Neural progenitor cell (in vitro differentiated cells): ENCODE results near the gene ERC2. TPM values are rescaled to one million over a fixed set of nuclear protein-coding genes. Genes with fewer than 3 reads are reported as not detected.
A peak's percentile ranks its signal among the peaks of the same experiment; 100 is the strongest.

ENCODE experiments used
- DNase-seq: peaks from one replicate; pipeline ENCODE4 v3.0.0-alpha.2; 2016; ENCODE audit warnings: low spot score
- H2AFZ ChIP-seq: fragments of 200-600 bp; sonication (generic); replicated peaks from 2 replicates; pipeline ENCODE4 v1.6.1; 2016; ENCODE audit warnings: antibody characterized with exemption
- H3F3A ChIP-seq: fragments of 200-600 bp; sonication (generic); 2 replicates; pipeline ENCODE4 v1.6.1; 2016; ENCODE audit warnings: antibody characterized with exemption, low read depth
- H3K27ac ChIP-seq: fragments of 200-600 bp; sonication (generic); 2 replicates; pipeline ENCODE4 v1.5.1; 2016; ENCODE audit warnings: mild to moderate bottlenecking
- H3K27me3 ChIP-seq: fragments of 200-600 bp; sonication (generic); 2 replicates; pipeline ENCODE4 v1.6.1; 2016; ENCODE audit warnings: mild to moderate bottlenecking, moderate library complexity
- H3K36me3 ChIP-seq: fragments of 200-600 bp; sonication (generic); 2 replicates; pipeline ENCODE4 v1.5.1; 2016
- H3K4me1 ChIP-seq: fragments of 200-600 bp; sonication (generic); 2 replicates; pipeline ENCODE4 v1.6.1; 2016; ENCODE audit warnings: mixed run types
- H3K4me2 ChIP-seq: fragments of 200-600 bp; sonication (generic); 2 replicates; pipeline ENCODE4 v1.6.1; 2016
- H3K4me3 ChIP-seq: fragments of 200-600 bp; sonication (generic); 2 replicates; pipeline ENCODE4 v1.5.1; 2016
- H3K79me2 ChIP-seq: fragments of 200-600 bp; sonication (generic); 2 replicates; pipeline ENCODE4 v1.6.1; 2016; ENCODE audit warnings: low read depth
- H3K9ac ChIP-seq: fragments of 200-600 bp; sonication (generic); 2 replicates; pipeline ENCODE4 v1.6.1; 2016
- H3K9me3 ChIP-seq: fragments of 200-600 bp; sonication (generic); 2 replicates; pipeline ENCODE4 v1.5.1; 2016; ENCODE audit warnings: low read depth
- H4K20me1 ChIP-seq: fragments of 200-600 bp; sonication (generic); 2 replicates; pipeline ENCODE4 v1.6.1; 2016; ENCODE audit warnings: low read depth
- H3K27ac Mint-ChIP-seq: 3 replicates; pipeline ENCODE4 v1.8.0; 2021; ENCODE audit warnings: mixed read lengths
- H3K27me3 Mint-ChIP-seq: 2 replicates; pipeline ENCODE4 v1.8.0; 2022; ENCODE audit warnings: low read depth, mild to moderate bottlenecking, inconsistent platforms, moderate library complexity, mixed read lengths; ENCODE audit not compliant: insufficient read depth
- H3K36me3 Mint-ChIP-seq: 3 replicates; pipeline ENCODE4 v1.8.0; 2021; ENCODE audit warnings: mixed read lengths
- H3K4me1 Mint-ChIP-seq: 3 replicates; pipeline ENCODE4 v1.8.0; 2021; ENCODE audit warnings: mixed read lengths
- H3K4me3 Mint-ChIP-seq: 3 replicates; pipeline ENCODE4 v1.8.0; 2021; ENCODE audit warnings: mild to moderate bottlenecking, moderate library complexity, mixed read lengths
- H3K9me3 Mint-ChIP-seq: 3 replicates; pipeline ENCODE4 v1.8.0; 2020; ENCODE audit warnings: mixed read lengths
- EZH2 ChIP-seq: fragments of 200-600 bp; sonication (generic); IDR thresholded peaks from 2 replicates; pipeline ENCODE4 v1.6.1; 2017; ENCODE audit warnings: antibody characterized with exemption, mild to moderate bottlenecking, moderate library complexity
- EZH2phosphoT487 ChIP-seq: fragments of 200-600 bp; sonication (generic); IDR thresholded peaks from 2 replicates; pipeline ENCODE4 v1.6.1; 2017; ENCODE audit warnings: antibody characterized with exemption
- total RNA-seq: library from RNA; depleted of rRNA; stranded (reverse); fragments of >200 nt; gene quantifications from 2 replicates; pipeline ENCODE4 v1.2.3, GENCODE V29; 2015; ENCODE audit warnings: low replicate concordance
- TF ChIP-seq, protein P1 (sequence below): fragments of 200-600 bp; sonication (generic); IDR thresholded peaks from 2 replicates; pipeline ENCODE4 v1.5.1; 2017; ENCODE audit warnings: antibody characterized with exemption, mild to moderate bottlenecking

Gene ERC2
- total RNA-seq, 1 donor from 2014 or later = 24.8 TPM

DNA sequence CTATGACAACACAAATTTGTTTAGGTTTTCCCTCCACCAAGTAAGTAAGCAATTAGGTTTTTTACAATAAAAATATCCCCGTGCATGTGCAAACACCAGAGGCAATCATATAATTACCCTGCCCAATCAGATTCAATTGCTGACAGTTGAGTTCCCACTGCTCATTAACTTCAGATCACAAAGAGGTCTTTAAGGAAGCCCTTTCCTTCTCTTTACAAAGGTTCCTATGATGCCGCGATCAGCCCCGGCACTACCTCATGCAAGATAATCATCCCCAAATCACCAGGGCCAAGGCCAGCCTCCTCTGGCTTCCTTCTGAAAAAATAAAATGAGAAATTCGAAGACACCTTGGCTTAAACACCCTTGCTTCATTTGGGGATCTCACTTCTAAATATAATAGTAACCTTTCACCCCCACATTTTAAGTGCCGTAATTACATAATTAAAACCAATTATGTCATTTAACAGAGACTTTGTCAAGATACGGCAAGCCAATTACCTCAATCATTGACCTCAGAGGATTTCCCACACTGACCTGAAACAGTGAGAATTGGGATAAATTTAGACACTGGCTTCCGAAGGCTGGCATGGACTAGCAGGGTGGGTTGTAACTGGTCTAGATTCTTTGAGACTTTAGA lies 859.8 kb downstream of the ERC2 start:
- H3K4me3 ChIP-seq = no peak overlapping the region
- no peak for DNase-seq
- no peaks in the 10 kb centered on the region for H4K20me1 ChIP-seq
- H3K36me3 ChIP-seq = no peaks in the 10 kb centered on the region
- no peaks in the 10 kb centered on the region for H3K79me2 ChIP-seq
- peaks cover 17% of the 10 kb centered on the region for H3F3A ChIP-seq
- H3K27me3 ChIP-seq = no peaks in the 10 kb centered on the region
- Mint-ChIP-seq H3K9me3 (peaks cover 3% of the 10 kb centered on the region), H3K27me3 (peaks cover 8% of the 10 kb centered on the region), H3K4me3 (no peak overlapping the region), H3K36me3 (peaks cover 5% of the 10 kb centered on the region), H3K4me1 (peaks cover 19% of the 10 kb centered on the region), H3K27ac (no peak overlapping the region)
- peak overlapping the region; percentile 36 for H3K27ac ChIP-seq
- H2AFZ ChIP-seq = no peak overlapping the region
- no peaks in the 10 kb centered on the region for H3K9me3 ChIP-seq
- peak overlapping the region; percentile 26 for H3K4me2 ChIP-seq
- TF ChIP-seq, protein P1, sequence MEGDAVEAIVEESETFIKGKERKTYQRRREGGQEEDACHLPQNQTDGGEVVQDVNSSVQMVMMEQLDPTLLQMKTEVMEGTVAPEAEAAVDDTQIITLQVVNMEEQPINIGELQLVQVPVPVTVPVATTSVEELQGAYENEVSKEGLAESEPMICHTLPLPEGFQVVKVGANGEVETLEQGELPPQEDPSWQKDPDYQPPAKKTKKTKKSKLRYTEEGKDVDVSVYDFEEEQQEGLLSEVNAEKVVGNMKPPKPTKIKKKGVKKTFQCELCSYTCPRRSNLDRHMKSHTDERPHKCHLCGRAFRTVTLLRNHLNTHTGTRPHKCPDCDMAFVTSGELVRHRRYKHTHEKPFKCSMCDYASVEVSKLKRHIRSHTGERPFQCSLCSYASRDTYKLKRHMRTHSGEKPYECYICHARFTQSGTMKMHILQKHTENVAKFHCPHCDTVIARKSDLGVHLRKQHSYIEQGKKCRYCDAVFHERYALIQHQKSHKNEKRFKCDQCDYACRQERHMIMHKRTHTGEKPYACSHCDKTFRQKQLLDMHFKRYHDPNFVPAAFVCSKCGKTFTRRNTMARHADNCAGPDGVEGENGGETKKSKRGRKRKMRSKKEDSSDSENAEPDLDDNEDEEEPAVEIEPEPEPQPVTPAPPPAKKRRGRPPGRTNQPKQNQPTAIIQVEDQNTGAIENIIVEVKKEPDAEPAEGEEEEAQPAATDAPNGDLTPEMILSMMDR = no peak
- H3K9ac ChIP-seq = no peak overlapping the region
- peaks cover 44% of the 10 kb centered on the region for H3K4me1 ChIP-seq

DNA sequence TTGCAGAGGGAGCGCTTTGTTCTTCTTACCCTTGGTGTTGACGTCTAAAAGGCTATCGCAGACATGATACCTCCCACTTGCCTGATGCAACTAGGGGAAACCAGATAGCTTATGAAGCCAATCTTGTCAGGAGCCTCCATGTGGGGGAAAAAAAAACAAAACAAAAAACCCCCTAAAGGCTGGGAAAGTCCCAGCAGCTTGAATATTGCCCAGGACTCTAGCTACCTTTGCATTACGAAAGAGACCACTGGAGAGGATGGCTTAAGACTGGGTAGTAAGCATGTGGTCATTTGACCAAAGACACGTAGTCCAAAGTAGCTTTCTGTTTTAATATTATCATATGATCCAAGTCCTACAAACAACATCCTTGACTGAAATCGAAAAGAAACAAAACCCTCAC lies 860.4 kb downstream of the ERC2 start:
- Histone ChIP-seq H3K9ac (no peak overlapping the region), H2AFZ (no peak overlapping the region), H3K4me3 (no peak overlapping the region), H3K9me3 (no peaks in the 10 kb centered on the region), H4K20me1 (no peaks in the 10 kb centered on the region), H3K79me2 (no peaks in the 10 kb centered on the region), H3K4me1 (peaks cover 40% of the 10 kb centered on the region), H3K4me2 (no peak overlapping the region), H3K27me3 (no peaks in the 10 kb centered on the region), H3K27ac (no peak overlapping the region), H3K36me3 (no peaks in the 10 kb centered on the region), H3F3A (peaks cover 17% of the 10 kb centered on the region)
- Mint-ChIP-seq H3K27me3 (peaks cover 8% of the 10 kb centered on the region), H3K27ac (no peak overlapping the region), H3K4me1 (peaks cover 16% of the 10 kb centered on the region), H3K4me3 (no peak overlapping the region), H3K9me3 (peaks cover 3% of the 10 kb centered on the region), H3K36me3 (peaks cover 5% of the 10 kb centered on the region)
- DNase-seq = no peak
- TF ChIP-seq EZH2 (no peak), EZH2phosphoT487 (no peak)
- TF ChIP-seq, protein P1 = no peak

DNA sequence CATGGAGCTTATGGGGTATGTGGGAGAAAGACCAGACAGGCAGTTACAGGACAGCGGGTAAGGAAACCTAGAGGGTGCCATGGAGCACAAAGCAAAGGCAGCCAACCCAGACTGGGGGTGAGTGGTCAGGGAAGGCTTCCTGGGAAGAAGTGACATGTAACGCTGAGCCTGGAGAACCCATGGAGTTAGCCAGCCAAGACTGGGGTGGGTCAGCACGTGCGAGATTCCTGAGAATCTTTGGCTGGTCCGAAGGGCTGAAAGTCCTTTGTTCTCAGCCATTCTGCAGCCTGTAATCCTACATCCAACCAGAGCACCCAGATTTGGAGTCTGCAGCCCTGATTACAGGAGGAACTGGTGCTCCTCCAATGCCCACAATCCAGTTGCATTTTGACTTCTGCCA lies 861.1 kb downstream of the ERC2 start:
- H3K27me3 ChIP-seq = no peaks in the 10 kb centered on the region
- peaks cover 16% of the 10 kb centered on the region for H3K4me1 Mint-ChIP-seq
- no peak overlapping the region for H3K4me2 ChIP-seq
- H3F3A ChIP-seq = peaks cover 17% of the 10 kb centered on the region
- peaks cover 8% of the 10 kb centered on the region for H3K27me3 Mint-ChIP-seq
- peaks cover 5% of the 10 kb centered on the region for H3K36me3 Mint-ChIP-seq
- no peak overlapping the region for H3K9ac ChIP-seq
- H3K4me1 ChIP-seq = peaks cover 34% of the 10 kb centered on the region
- H3K4me3 ChIP-seq = no peak overlapping the region
- H3K9me3 ChIP-seq = no peaks in the 10 kb centered on the region
- no peak overlapping the region for H3K4me3 Mint-ChIP-seq
- no peak overlapping the region for H3K27ac ChIP-seq
- no peaks in the 10 kb centered on the region for H4K20me1 ChIP-seq
- H3K36me3 ChIP-seq = no peaks in the 10 kb centered on the region
- no peak for DNase-seq
- peaks cover 3% of the 10 kb centered on the region for H3K9me3 Mint-ChIP-seq
- H3K79me2 ChIP-seq = no peaks in the 10 kb centered on the region
- no peak for TF ChIP-seq EZH2phosphoT487
- peak overlapping the region; percentile 8 for H3K27ac Mint-ChIP-seq
- H2AFZ ChIP-seq = no peak overlapping the region

DNA sequence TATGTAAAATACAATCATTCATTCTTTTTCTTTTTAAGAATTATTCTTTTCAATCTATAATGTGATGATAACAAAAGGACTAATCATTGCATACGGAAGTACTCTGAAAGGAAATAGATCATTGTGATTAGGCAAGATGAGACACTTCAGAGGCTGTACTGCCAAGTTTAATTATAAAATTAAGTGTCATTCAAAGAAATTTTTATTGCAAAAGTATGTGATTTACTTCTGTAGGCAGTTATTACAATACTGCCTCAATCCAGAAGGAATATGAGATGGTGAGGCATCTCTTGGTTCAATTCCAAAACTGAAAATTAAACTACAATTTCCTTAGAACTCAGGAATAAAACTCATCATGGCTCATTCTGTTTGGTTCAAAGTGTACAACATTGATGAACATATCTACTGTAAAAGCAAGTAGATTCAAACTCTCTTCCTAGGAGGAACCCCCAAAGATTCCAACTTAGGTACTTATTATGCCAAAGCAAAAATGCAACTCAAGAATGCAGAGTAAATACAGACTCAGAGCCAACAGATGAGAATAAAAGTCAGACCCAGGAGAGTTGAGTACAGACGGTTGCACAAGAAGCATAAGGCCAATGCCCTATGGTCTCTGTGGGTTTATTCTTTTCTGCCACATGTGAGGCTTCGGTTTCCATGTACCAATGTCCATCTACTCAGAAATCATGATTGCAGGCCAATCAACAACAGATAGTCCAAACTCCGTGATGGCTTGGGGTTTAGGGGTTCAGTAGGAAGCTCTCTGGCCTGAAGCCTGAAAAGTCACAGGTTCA lies 862.6 kb downstream of the ERC2 start:
- no peak for DNase-seq
- H3K4me3 Mint-ChIP-seq = no peak overlapping the region
- H3K4me1 ChIP-seq = peaks cover 18% of the 10 kb centered on the region
- no peak overlapping the region for H3K27ac Mint-ChIP-seq
- no peak overlapping the region for H2AFZ ChIP-seq
- peaks cover 9% of the 10 kb centered on the region for H3F3A ChIP-seq
- H3K27me3 Mint-ChIP-seq = peaks cover 8% of the 10 kb centered on the region
- H3K36me3 ChIP-seq = no peaks in the 10 kb centered on the region
- peaks cover 3% of the 10 kb centered on the region for H3K9me3 Mint-ChIP-seq
- no peaks in the 10 kb centered on the region for H3K27me3 ChIP-seq
- H3K27ac ChIP-seq = no peak overlapping the region
- peaks cover 14% of the 10 kb centered on the region for H3K4me1 Mint-ChIP-seq
- no peaks in the 10 kb centered on the region for H4K20me1 ChIP-seq
- TF ChIP-seq EZH2phosphoT487 (no peak), EZH2 (no peak)
- TF ChIP-seq, protein P1 = no peak
- no peaks in the 10 kb centered on the region for H3K9me3 ChIP-seq
- H3K4me2 ChIP-seq = no peak overlapping the region
- H3K9ac ChIP-seq = no peak overlapping the region
- no peak overlapping the region for H3K4me3 ChIP-seq
- peaks cover 5% of the 10 kb centered on the region for H3K36me3 Mint-ChIP-seq
- no peaks in the 10 kb centered on the region for H3K79me2 ChIP-seq
